Endothelial cell (in vitro differentiated cells): ENCODE results near the gene FAM131A. TPM values are rescaled to one million over a fixed set of nuclear protein-coding genes. Genes with fewer than 3 reads are reported as not detected.

Experiments used
- DNase-seq: peaks from one replicate; pipeline ENCODE4 v3.0.0; 2021; ENCODE audit warnings: low spot score
- H3K27ac Mint-ChIP-seq: one replicate; pipeline ENCODE4 v1.8.0; 2021; ENCODE audit warnings: mixed read lengths, inconsistent platforms; ENCODE audit not compliant: unreplicated experiment
- H3K27me3 Mint-ChIP-seq: one replicate; pipeline ENCODE4 v1.8.0; 2021; ENCODE audit warnings: mild to moderate bottlenecking, moderate library complexity, mixed read lengths, inconsistent platforms; ENCODE audit not compliant: unreplicated experiment
- H3K36me3 Mint-ChIP-seq: one replicate; pipeline ENCODE4 v1.8.0; 2021; ENCODE audit warnings: mild to moderate bottlenecking, low read depth, mixed read lengths, inconsistent platforms; ENCODE audit not compliant: unreplicated experiment
- H3K4me1 Mint-ChIP-seq: one replicate; pipeline ENCODE4 v1.8.0; 2021; ENCODE audit warnings: mild to moderate bottlenecking, mixed read lengths, inconsistent platforms; ENCODE audit not compliant: unreplicated experiment
- H3K4me3 Mint-ChIP-seq: one replicate; pipeline ENCODE4 v1.8.0; 2021; ENCODE audit warnings: mild to moderate bottlenecking, mixed read lengths, inconsistent platforms; ENCODE audit not compliant: unreplicated experiment
- H3K9me3 Mint-ChIP-seq: one replicate; pipeline ENCODE4 v1.8.0; 2021; ENCODE audit warnings: mixed read lengths, inconsistent platforms; ENCODE audit not compliant: unreplicated experiment
- CTCF ChIP-seq: fragments of 200-600 bp; sonication (generic); IDR thresholded peaks from one replicate; pipeline ENCODE4 v1.5.0; 2021; ENCODE audit warnings: antibody characterized with exemption; ENCODE audit not compliant: unreplicated experiment
- total RNA-seq: library from RNA; stranded (reverse); fragmentation: NEBNext Ultra II Directional; extraction: Animal tissue kit (Norgen Biotek cat#: 25700); gene quantifications from one replicate; pipeline ENCODE4 v1.2.1, GENCODE V29; 2021; ENCODE audit not compliant: unreplicated experiment

The FAM131A gene
- total RNA-seq, 1 donor from 2014 or later, result 15.8 TPM

- H3K4me1 Mint-ChIP-seq, result peaks cover 14% of the 10 kb centered on the region
- DNase-seq, result no peak
Measured at GRCh38 chr3:184299488-184300377, 37.7 kb upstream of the FAM131A start.

GRCh38 chr3:184300378-184300720 lies 37.1 kb upstream of the FAM131A start:
- no peaks in the 10 kb centered on the region for H3K9me3 Mint-ChIP-seq
- H3K36me3 Mint-ChIP-seq, result peaks cover 35% of the 10 kb centered on the region
- no peak for TF ChIP-seq CTCF
- H3K4me1 Mint-ChIP-seq, result peaks cover 14% of the 10 kb centered on the region
- peak overlapping the region; percentile 92 for H3K27ac Mint-ChIP-seq
- DNase-seq, result no peak
- H3K27me3 Mint-ChIP-seq, result peaks cover 6% of the 10 kb centered on the region
- H3K4me3 Mint-ChIP-seq, result peak overlapping the region; percentile 99

More at GRCh38 chr3:184299488-184300377, 37.7 kb upstream of the FAM131A start:
- peaks cover 32% of the 10 kb centered on the region for H3K36me3 Mint-ChIP-seq
- H3K4me3 Mint-ChIP-seq, result peak overlapping the region; percentile 99
- no peak for TF ChIP-seq CTCF
- H3K27ac Mint-ChIP-seq, result peak overlapping the region; percentile 92
- H3K9me3 Mint-ChIP-seq, result no peaks in the 10 kb centered on the region
- H3K27me3 Mint-ChIP-seq, result peaks cover 6% of the 10 kb centered on the region

- no peak for TF ChIP-seq CTCF
- peaks cover 6% of the 10 kb centered on the region for H3K27me3 Mint-ChIP-seq
- H3K4me1 Mint-ChIP-seq, result peaks cover 15% of the 10 kb centered on the region
- DNase-seq, result no peak
- H3K9me3 Mint-ChIP-seq, result no peaks in the 10 kb centered on the region
- no peak overlapping the region for H3K27ac Mint-ChIP-seq
- H3K36me3 Mint-ChIP-seq, result peaks cover 74% of the 10 kb centered on the region
- no peak overlapping the region for H3K4me3 Mint-ChIP-seq
Measured at GRCh38 chr3:184305577-184305976, 31.8 kb upstream of the FAM131A start.

GRCh38 chr3:184306341-184306972 lies 30.9 kb upstream of the FAM131A start:
- Mint-ChIP-seq H3K9me3 (no peaks in the 10 kb centered on the region), H3K36me3 (peaks cover 72% of the 10 kb centered on the region), H3K4me3 (peak overlapping the region; percentile 47), H3K4me1 (peaks cover 14% of the 10 kb centered on the region), H3K27ac (no peak overlapping the region), H3K27me3 (peaks cover 6% of the 10 kb centered on the region)
- DNase-seq, result no peak
- TF ChIP-seq CTCF, result no peak

- H3K4me1 Mint-ChIP-seq, result peaks cover 14% of the 10 kb centered on the region
- peaks cover 58% of the 10 kb centered on the region for H3K36me3 Mint-ChIP-seq
- H3K9me3 Mint-ChIP-seq, result no peaks in the 10 kb centered on the region
- no peak for DNase-seq
- H3K27ac Mint-ChIP-seq, result peak overlapping the region; percentile 64
- H3K27me3 Mint-ChIP-seq, result peaks cover 6% of the 10 kb centered on the region
- H3K4me3 Mint-ChIP-seq, result peak overlapping the region; percentile 48
- no peak for TF ChIP-seq CTCF
Measured at GRCh38 chr3:184307915-184308314, 29.5 kb upstream of the FAM131A start.
